ENCODE measurements around the gene ZNF273.
A peak's percentile ranks its signal among the peaks of the same experiment; 100 is the strongest.

ZNF273 gene

DNA sequence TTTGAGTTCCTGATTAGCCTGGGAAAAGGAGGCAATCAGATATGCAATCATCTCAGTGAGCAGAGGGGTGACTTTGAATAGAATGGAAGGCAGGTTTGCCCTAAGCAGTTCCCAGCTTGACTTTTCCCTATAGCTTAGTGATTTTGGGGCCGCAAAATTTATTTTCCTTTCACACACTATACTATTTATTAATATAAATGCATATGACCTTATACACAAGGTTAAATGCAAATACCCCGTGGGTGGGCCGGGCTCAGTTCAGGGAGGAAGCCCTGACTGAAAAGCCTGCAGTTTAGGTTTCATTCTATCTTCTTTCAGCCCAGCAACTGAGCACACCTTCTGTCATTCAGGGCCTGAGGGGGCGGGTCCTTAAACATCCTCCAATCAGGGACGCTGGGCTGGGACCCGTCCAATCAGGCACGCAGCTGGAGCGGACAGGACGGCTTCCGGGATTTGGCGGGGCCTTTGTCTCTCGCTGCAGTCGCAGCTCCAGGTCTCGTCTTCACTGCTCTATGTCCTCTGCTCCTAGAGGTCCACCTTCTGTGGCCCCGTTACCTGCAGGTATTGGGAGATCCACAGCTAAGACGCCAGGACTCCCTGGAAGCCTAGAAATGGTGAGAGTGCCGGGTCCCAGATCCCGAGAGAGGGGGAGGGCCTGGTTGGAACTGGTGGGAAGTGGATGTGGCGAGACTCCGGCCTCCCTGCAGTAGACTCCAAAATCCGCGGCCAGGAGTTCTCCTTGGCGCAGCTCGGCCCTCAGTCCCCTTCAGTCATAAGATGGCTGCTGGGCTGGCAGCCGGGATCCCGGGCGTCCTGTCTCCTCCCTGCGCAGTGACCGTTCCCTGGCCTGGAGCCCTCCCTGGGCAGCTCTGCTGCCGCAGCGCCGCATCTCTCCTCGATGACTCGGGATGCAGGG lies at the start of gene ZNF273:
Gene ZNF273 (plus strand): TSS at position 468 of the 916 bp plus-strand sequence. CDS start 45 bp downstream, at position 513.
- peak; percentile 86 for DNase-seq (ENCODE audit: low spot score)

DNA sequence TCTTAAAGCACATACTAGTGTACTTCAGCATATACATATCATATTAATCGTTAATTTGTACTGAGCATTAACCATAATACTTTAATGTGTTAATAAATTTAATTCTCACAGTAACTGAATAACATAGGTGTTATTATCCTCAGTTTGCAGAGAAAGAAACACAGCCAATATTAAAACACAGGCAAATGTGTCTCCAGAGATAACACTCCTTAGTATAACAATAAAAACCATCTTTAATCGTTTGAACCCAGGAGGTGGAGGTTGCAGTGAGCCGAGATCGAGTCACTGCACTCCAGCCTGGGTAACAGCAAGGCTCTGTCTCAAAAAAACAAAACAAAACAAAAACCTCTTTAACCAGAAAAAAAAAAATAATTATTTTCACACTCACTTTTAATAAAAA lies 49.4 kb upstream of the ZNF273 start:
- no peak for DNase-seq (ENCODE audit: low spot score)

DNA sequence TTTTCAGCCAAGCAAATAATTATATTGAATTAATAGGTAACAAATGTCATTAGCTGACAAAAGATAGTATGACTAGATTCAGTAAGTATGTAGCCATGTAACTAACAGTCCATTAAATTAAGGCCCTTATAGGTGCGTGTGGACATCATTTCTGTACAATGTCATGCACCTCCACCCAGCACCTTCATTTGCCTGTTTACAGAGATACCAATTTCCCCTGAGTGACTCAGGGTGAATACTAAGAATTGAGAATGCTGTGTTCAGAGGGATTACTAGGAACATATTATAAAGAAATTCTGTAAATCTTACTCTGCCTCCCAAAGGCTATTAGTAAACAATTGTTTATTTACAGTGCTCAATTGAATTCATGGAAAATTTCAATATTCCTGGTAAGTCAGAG lies 48.1 kb upstream of the ZNF273 start:
- no peak for DNase-seq (ENCODE audit: low spot score)

DNA sequence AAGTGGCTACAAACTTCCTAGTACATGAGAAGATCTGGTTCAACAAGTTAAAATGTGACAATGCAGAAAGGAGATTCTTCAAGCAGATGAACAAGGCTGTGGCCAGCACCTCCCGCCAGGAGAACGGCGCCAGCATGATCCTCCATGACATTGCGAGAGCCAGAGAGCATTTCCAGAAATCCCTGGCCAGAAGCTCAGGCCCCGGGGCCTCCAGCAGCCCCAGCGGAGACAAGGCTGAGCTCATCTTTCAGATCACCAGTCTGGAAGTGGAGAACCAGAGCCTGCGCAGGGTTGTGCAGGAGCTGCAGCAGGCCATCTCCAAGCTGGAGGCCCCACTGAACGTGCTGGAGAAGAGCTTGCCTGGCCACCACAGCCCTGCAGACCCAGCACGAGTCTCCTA lies 40.1 kb upstream of the ZNF273 start:
- DNase-seq (ENCODE audit: low spot score) = peak; percentile 8

DNA sequence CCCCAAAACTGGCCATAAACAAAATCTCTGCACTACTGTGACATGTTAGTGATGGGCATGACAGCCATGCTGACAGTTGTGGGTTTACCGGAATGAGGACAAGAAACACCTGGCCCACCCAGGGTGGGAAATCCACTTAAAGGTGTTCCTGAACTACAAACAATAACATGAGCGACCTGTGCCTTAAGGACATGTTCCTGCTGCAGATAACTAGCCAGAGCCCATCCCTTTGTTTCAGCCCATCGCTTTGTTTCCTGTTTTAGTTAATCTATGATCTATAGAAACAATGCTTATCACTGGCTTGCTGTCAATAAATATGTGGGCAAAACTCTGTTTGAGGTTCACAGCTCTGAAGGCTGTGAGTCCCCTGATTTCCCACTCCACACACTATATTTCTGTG lies 39.5 kb upstream of the ZNF273 start:
- peak; percentile 2 for DNase-seq (ENCODE audit: low spot score)

DNA sequence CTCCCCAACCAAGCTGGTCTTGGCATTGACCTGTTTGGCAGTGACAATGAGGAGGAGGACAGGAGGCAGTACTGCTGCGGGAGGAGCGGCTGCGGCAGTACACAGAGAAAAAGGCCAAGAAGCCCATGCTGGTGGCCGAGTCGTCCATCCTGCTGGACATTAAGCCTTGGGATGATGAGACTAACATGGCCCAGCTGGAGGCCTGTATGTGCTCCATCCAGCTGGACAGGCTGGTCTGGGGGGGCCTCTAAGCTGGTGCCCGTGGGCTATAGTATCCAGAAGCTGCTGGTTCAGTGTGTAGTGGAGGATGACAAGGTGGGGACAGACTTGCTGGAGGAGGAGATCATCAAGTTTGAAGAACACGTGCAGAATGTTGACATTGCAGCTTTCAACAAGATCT lies 39.1 kb upstream of the ZNF273 start:
- DNase-seq (ENCODE audit: low spot score) = peak; percentile 10

DNA sequence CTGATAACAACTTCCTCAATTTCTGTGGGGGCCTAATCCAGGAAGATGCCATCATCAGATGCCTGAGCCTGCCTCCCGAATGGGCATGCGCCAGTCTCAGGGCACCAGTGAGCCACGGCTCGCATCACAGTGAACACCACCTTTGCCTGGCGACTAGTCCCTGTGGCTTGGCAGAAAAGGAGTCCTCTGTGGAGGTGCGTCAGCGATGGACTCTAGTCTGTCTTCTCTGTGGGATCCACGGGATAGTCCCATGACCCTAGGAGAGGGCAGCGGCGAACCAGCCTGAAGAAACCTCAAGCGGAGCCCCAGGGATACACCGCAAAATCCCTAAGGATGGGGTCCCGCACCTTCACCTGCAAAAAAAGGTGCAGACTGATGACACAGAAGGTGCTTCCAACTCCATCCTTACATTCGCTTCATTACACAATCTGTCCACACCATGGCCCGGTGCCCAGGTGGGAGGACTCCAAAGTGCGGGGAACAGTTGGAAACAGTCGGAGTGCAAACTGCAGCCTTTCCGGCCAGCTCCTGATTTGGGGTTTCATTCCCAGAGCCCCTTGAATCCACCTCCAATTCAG lies 35.1 kb upstream of the ZNF273 start:
- DNase-seq (ENCODE audit: low spot score) = peak; percentile 9

DNA sequence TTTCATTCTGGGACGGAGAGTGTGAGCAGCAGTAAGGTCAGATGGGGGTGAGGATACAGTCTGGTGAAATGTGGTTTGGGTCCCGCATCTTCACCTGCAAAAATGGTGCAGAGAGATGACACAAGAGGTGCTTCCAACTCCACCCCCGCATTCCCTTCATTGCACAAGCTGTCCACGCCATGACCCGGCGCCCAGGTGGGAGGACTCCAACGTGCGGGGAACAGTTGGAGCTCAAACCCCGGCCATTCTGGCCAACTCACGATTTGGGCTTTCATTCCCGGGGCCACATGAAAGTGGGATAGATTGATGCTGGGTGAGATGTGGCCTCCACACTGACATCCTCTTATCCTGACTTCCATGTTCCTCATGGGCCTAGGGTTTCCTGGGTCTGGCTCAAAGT lies 34.6 kb upstream of the ZNF273 start:
- DNase-seq (ENCODE audit: low spot score) = peak; percentile 15

DNA sequence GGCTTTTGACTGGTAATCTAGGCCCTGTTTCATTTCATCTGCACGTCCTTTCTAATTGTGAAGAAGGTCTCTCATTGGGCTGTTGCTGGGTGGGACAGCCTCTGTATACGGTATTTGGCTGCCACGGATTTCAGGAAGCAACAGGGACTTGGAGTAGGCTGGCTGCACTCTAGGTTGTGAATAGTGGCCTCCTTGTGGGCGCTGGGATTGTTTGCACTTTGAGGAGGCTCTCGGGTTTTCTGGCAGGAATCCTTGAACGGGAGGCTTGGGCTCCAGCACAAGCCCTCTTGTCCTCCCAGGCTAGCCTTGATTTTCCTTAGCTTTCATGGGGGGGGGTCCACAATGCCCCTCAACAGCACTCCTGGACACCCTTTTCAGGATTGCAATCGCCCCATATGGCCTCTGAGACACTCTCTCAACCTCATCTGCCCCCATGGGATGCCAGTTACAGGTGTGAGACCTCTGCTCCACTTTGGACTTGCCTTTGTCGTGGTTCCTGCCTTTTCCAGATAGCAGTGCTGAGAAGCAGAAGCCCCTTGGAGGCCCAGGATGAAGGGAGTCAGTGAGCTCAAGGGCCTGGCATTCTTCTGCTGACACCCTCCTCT lies 33.9 kb upstream of the ZNF273 start:
- DNase-seq (ENCODE audit: low spot score) = peak; percentile 11

DNA sequence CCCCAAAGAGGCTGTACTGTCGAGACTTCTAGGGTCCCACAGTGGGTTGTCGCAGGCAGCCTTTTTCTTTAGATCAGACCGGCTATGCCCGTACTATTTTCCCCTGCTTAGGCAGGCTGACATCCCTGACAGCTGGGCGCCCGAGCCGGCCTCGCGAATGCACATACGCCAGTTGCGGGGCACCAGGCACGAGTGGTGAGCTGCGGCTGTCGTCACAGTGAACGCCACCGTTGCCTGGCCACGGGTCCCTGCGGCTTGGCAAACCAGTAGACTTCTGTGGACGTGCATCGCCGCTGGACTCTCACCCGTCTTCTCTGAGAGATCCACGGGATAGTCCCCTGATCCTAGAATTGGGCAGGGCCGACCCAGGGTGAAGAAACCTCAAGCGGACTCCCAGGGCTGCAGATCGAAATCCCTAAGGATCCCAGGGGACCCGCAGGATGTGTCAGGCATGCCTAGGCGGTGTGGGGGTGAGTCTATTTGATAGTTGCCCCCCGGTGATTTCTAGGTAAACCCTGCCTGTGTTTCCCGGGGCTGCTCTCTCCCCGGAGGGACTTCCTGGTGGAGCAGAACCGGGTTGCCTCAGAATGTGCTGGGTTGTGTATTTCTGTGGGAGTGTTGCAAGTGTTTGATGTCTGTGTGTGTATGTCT lies 33.0 kb upstream of the ZNF273 start:
- peak; percentile 21 for DNase-seq (ENCODE audit: low spot score)

DNA sequence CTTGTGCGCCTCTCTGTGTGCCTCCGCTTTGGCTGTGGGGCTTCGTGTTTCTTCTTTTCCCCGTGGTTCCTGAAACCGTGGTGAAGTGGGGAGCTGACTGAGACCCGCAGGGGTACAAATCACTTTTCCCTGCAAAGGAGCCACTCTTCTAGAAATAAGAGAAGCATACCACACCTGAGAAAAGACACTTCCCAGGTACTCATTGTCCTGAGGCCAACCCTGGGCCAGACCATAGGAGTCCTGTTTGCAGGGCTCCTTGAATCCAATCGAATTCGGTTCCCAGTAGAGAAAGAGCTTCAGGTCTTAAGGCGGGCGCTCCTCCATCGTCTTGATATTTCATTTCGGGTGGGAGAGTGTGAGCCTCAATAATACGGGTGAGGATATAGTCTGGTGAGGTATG lies 32.4 kb upstream of the ZNF273 start:
- peak; percentile 9 for DNase-seq (ENCODE audit: low spot score)

DNA sequence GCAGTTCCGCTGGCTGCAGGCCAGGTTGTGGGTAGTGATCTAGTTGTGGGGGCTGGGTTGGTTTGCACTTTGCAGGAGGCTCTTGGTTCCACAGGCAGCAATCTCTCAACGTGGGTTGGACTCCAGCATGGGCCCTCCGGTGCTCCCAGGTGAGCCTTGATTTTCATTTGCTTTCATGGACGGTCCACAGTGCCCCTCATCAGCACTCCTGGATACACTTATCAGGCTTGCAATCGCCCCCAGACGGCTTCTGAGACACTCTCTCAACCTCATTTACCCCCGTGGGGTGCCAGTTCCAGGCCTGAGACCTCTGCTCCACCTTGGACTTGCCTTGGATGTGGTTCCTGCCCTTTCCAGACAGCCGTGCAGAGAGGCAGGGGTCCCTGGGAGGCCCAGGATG lies 31.3 kb upstream of the ZNF273 start:
- DNase-seq (ENCODE audit: low spot score) = peak; percentile 5

DNA sequence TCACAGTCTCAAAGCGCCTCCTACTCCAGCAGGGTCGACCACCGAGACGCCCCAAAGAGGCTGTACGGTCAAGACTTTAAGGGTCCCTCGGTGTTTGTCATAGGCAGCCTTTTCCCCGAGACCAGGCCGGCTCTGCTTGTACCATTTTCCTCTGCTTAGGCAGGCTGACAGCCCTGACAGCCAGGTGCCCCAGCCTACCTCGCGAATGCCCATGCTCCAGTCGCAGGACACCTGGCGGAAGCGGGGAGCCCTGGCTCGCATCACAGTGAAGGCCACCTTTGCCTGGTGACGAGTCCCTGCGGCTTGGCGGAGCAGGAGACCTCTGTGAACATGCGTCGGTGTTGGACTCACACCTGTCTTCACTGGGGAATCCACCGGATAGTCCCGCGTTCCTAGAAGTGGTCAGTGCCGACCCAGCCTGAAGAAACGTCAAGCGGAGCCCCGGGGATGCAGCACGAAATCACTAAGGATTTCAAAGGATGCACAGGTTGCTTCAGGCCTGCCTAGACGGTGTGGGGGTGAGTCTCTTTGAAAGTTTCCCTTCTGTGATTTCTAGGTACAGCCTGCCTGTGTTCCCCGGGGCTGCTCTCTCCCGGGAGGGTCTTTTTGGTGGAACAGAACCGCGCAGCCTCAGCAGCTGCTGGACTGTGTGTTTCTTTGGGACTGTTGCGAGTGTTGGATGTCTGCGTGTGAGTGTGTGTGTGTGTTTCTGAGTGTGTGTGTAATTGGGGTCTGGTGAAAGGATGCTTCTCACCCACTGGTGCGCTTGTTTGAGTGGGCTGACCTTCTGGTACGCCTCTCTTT lies 30.5 kb upstream of the ZNF273 start:
- DNase-seq (ENCODE audit: low spot score) = peak; percentile 9

DNA sequence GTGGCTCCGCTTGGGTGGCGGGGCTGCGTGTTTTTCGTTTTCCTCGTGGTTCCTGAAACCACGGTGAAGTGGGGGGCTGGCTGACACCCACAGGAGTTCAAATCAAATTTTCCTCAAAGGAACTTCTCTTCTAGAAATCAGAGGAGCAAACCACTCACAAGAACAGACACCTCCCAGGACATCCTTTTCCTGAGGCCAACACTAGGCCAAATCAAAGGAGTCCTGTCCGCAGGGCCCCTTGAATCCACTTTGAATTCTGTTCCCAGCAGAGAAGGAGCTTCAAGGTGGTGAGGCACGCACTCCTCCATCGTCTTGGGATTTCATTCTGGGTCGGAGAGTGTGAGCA lies 29.9 kb upstream of the ZNF273 start:
- DNase-seq (ENCODE audit: low spot score) = peak; percentile 6

DNA sequence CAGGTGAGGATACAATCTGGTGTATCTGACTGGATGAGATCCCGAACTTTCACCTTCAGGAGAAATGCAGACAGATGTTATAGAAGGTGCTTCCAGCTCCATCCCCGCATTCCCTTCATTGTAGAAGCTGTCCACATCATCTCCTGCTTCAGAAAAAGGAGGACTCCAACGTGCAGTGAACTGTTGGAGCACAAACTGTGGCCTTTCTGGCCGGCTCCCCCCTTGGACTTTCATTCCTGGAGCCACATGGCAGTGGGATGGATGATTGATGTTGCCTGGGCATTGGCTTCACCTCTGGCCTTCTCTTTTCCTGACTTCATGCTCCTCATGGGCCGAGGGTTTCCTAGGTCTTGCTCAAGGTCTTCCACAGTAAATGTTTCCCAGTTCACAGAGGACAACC lies 29.6 kb upstream of the ZNF273 start:
- DNase-seq (ENCODE audit: low spot score) = no peak

DNA sequence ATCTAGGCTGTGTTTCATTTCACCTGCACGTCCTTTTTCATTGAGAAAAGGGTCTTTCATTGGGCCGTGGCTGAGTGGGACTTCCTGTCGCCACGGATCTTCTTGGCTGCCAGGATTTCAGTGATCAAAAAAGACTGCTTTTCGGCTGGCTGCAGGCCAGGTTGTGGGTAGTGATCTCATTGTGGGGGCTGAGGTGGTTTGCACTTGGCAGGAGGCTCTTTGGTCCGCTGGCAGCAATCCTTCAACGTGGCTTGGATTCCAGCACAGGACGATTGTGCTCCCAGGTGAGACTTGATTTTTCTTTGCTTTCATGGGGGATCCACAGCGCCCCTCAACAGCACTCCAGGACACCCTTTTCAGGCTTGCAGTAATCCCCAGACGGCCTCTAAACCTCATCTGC lies 29.0 kb upstream of the ZNF273 start:
- peak; percentile 5 for DNase-seq (ENCODE audit: low spot score)

DNA sequence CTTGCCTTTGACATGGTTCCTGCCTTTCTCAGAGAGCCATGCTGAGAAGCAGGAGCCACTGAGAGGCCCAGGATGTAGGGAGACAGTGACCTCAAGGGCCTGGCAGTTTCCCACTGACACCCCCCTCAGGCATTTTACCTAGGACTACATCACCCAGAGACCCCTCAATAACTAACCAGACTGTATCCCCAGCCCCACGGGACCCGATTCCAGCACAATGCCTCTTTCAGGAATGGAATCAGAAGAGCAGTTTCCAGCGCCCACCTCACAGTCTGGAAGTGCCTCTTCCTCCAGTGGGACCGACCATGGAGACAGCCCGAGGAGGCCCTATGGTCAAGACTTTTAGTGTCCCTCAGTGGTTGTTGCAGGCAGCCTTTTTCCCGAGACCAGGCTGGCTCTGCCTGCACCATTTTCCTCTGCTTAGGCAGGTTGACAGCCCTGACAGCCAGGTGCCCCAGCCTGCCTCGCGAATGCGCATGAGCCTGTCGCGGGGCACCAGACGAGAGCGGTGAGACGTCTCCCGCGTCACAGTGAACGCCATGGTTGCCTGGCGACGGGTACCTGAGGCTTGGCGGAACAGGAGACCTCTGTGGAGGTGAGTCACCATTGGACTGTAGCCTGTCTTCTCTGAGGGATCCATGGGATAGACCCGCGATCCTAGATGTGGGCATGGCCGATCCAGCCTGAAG lies 28.4 kb upstream of the ZNF273 start:
- peak; percentile 5 for DNase-seq (ENCODE audit: low spot score)

DNA sequence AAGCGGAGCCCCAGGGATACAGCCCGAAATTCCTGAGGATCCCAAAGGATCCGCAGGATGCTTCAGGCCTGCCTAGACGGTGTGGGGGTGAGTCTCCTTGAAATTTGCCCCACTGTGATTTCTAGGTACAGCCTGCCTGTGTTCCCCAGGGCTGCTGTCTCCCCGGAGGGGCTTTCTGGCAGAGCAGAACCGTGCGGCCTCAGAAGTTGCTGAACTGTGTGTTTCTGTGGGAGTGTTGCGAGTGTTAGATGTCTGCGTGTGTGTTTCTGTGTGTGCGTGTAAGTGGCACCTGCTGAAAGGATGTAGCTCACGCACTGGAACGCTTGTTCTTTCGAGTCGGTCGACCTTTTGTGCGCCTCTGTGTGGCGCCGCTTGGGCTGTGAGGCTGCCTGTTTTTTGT lies 27.8 kb upstream of the ZNF273 start:
- peak; percentile 2 for DNase-seq (ENCODE audit: low spot score)

DNA sequence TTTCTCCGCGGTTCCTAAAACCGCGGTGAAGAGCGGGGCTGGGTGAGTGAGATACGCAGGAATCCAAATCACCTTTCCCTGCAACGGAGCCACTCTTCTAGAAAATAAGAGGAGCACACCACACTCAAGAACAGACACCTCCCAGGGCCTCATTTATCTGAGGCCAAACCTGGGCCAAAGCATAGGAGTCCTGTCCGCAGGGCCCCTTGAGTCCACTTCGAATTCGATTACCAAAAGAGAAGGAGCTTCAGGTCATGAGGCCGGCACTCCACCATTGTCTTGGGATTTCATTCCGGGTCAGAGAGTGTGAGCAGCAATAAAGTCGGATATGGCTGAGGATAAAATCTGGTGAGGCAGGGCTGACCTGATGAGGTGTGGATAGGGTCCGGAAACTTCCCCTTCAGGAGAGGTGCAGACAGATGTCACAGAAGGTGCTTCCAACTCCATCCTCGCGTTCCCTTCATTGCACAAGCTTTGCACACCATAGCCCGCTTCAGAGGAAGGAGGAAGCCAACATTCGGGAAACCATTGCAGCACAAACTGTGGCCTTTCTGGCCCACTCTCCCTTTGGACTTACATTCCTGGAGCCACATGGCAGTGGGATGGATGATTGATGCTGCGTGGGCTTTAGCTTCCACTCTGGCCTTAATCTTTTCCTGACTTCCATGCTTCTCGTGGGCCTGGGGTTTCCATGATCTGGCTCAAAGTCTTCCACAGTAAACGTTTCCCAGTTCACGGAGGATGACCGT lies 27.2 kb upstream of the ZNF273 start:
- DNase-seq (ENCODE audit: low spot score) = peak; percentile 5
